Subcutaneous abdominal adipose tissue (tissue), 5 donors: ENCODE results near the gene PBX3.
A peak's percentile ranks its signal among the peaks of the same experiment; 100 is the strongest.

Experiments used
- H3K27ac ChIP-seq: one replicate; pipeline ENCODE4 v1.7.0; 2013; ENCODE audit warnings: low read depth, mild to moderate bottlenecking, inconsistent platforms, low read length, moderate library complexity
- H3K27me3 ChIP-seq, 5 donors: one replicate each; pipeline ENCODE4 v1.7.0; 2013; ENCODE audit warnings: low read length in 5 of 5, inconsistent platforms in 1 of 5; ENCODE audit not compliant: control insufficient read depth in 5 of 5, insufficient read depth in 4 of 5
- H3K36me3 ChIP-seq, 5 donors: one replicate each; pipeline ENCODE4 v1.7.0; 2013; ENCODE audit warnings: low read length in 5 of 5; ENCODE audit not compliant: control insufficient read depth in 5 of 5, insufficient read depth in 5 of 5
- H3K4me1 ChIP-seq, 5 donors: one replicate each; pipeline ENCODE4 v1.7.0; 2013; ENCODE audit warnings: low read length in 5 of 5, mild to moderate bottlenecking in 3 of 5, moderate library complexity in 1 of 5; ENCODE audit not compliant: control insufficient read depth in 5 of 5, insufficient read depth in 5 of 5
- H3K4me3 ChIP-seq, 5 donors: one replicate each; pipeline ENCODE4 v1.7.0; 2013; ENCODE audit warnings: low read length in 5 of 5, low read depth in 1 of 5
- H3K9ac ChIP-seq, 5 donors: one replicate each; pipeline ENCODE4 v1.7.0; 2013; ENCODE audit warnings: low read length in 5 of 5, mild to moderate bottlenecking in 4 of 5, moderate library complexity in 3 of 5
- H3K9me3 ChIP-seq, 5 donors: one replicate each; pipeline ENCODE4 v1.7.0; 2013; ENCODE audit warnings: low read length in 5 of 5; ENCODE audit not compliant: control insufficient read depth in 5 of 5
- donor health status: healthy.
- donor health status: healthy.
- donor health status: healthy.
- donor health status: healthy.
- donor health status: healthy.

PBX3 gene

GRCh38 chr9:125730168-125730567 is 17.0 kb upstream of the PBX3 start:
- H3K27ac ChIP-seq: no peak overlapping the region

GRCh38 chr9:125732562-125732961 is 14.6 kb upstream of the PBX3 start:
- H3K4me1 ChIP-seq: no peaks in the 10 kb centered on the region
- H3K4me3 ChIP-seq: no peak overlapping the region
- H3K27ac ChIP-seq: no peak overlapping the region
- H3K9ac ChIP-seq: no peak overlapping the region
- no peaks in the 10 kb centered on the region for H3K36me3 ChIP-seq
- H3K9me3 ChIP-seq: no peaks in the 10 kb centered on the region
- peaks cover 0 to 3% (median 0%) of the 10 kb centered on the region in 5 donors for H3K27me3 ChIP-seq

More at GRCh38 chr9:125730168-125730567, 17.0 kb upstream of the PBX3 start:
- Histone ChIP-seq H3K9ac (no peak overlapping the region), H3K4me1 (no peaks in the 10 kb centered on the region), H3K27me3 (peaks cover 0 to 3% (median 0%) of the 10 kb centered on the region in 5 donors), H3K4me3 (no peak overlapping the region), H3K9me3 (no peaks in the 10 kb centered on the region), H3K36me3 (no peaks in the 10 kb centered on the region)

- no peaks in the 10 kb centered on the region for H3K4me1 ChIP-seq
- H3K9me3 ChIP-seq: no peaks in the 10 kb centered on the region
- no peak overlapping the region for H3K27ac ChIP-seq
- no peaks in the 10 kb centered on the region for H3K36me3 ChIP-seq
- H3K27me3 ChIP-seq: peaks cover 0 to 2% (median 0%) of the 10 kb centered on the region in 5 donors
- H3K9ac ChIP-seq: no peak overlapping the region
- H3K4me3 ChIP-seq: no peak overlapping the region
These were observed 7.7 kb upstream of the PBX3 start for GRCh38 chr9:125739436-125739835.

- Histone ChIP-seq H3K4me1 (peaks cover 3 to 12% (median 8%) of the 10 kb centered on the region in 5 donors), H3K36me3 (no peaks in the 10 kb centered on the region), H3K9ac (no peak overlapping the region), H3K4me3 (no peak overlapping the region), H3K27ac (no peak overlapping the region), H3K27me3 (peaks cover 0 to 2% (median 0%) of the 10 kb centered on the region in 5 donors), H3K9me3 (no peaks in the 10 kb centered on the region)
These were observed 4.5 kb upstream of the PBX3 start for GRCh38 chr9:125742657-125743056.

GRCh38 chr9:125743682-125744428 is 3.3 kb upstream of the PBX3 start:
- Histone ChIP-seq H3K4me3 (no peak overlapping the region), H3K9me3 (no peaks in the 10 kb centered on the region), H3K4me1 (peaks cover 3 to 20% (median 15%) of the 10 kb centered on the region in 5 donors), H3K36me3 (no peaks in the 10 kb centered on the region), H3K9ac (no peak overlapping the region), H3K27me3 (no peaks in the 10 kb centered on the region), H3K27ac (no peak overlapping the region)

GRCh38 chr9:125744616-125745015 is 2.6 kb upstream of the PBX3 start:
- Histone ChIP-seq H3K36me3 (no peaks in the 10 kb centered on the region), H3K9me3 (no peaks in the 10 kb centered on the region), H3K27me3 (no peaks in the 10 kb centered on the region), H3K4me1 (peaks cover 3 to 28% (median 20%) of the 10 kb centered on the region in 5 donors), H3K4me3 (no peak overlapping the region), H3K9ac (no peak overlapping the region), H3K27ac (no peak overlapping the region)

- Histone ChIP-seq H3K27me3 (no peaks in the 10 kb centered on the region), H3K9ac (no peak overlapping the region), H3K36me3 (no peaks in the 10 kb centered on the region), H3K9me3 (no peaks in the 10 kb centered on the region), H3K4me3 (no peak overlapping the region), H3K27ac (no peak overlapping the region), H3K4me1 (peaks cover 3 to 30% (median 21%) of the 10 kb centered on the region in 5 donors)
These were observed 2.2 kb upstream of the PBX3 start for GRCh38 chr9:125745018-125745417.

GRCh38 chr9:125745682-125746016 is 1.5 kb upstream of the PBX3 start:
- peak overlapping the region; percentile 75 for H3K27ac ChIP-seq
- H3K4me1 ChIP-seq: peaks cover 3 to 34% (median 25%) of the 10 kb centered on the region in 5 donors
- no peaks in the 10 kb centered on the region for H3K9me3 ChIP-seq
- peak overlapping the region; percentile 56 to 84 (median 76) for H3K4me3 ChIP-seq
- peak overlapping the region in 3 of 5 donors; percentile 14 to 43 (median 21) for H3K9ac ChIP-seq
- H3K36me3 ChIP-seq: no peaks in the 10 kb centered on the region
- no peaks in the 10 kb centered on the region for H3K27me3 ChIP-seq

- Histone ChIP-seq H3K36me3 (no peaks in the 10 kb centered on the region), H3K27me3 (no peaks in the 10 kb centered on the region), H3K4me3 (peak overlapping the region; percentile 56 to 84 (median 76)), H3K4me1 (peaks cover 3 to 39% (median 27%) of the 10 kb centered on the region in 5 donors), H3K9ac (peak overlapping the region in 3 of 5 donors; percentile 42 to 69 (median 43)), H3K9me3 (no peaks in the 10 kb centered on the region), H3K27ac (peak overlapping the region; percentile 75)
These were observed 978 bp upstream of the PBX3 start for GRCh38 chr9:125746017-125746773.

- H3K4me3 ChIP-seq: peak overlapping the region in 2 of 5 donors; percentile 78 to 84
- peaks cover 3 to 41% (median 27%) of the 10 kb centered on the region in 5 donors for H3K4me1 ChIP-seq
- H3K27me3 ChIP-seq: no peaks in the 10 kb centered on the region
- H3K9ac ChIP-seq: no peak overlapping the region
- no peaks in the 10 kb centered on the region for H3K9me3 ChIP-seq
- H3K27ac ChIP-seq: no peak overlapping the region
- no peaks in the 10 kb centered on the region for H3K36me3 ChIP-seq
These were observed 460 bp upstream of the PBX3 start for GRCh38 chr9:125746774-125747052.
